H1 (cell line): ENCODE data around the gene ROBO2. TPM values are rescaled to one million over a fixed set of nuclear protein-coding genes. Genes with fewer than 3 reads are reported as not detected.

Experiments used
- CTCF ChIA-PET: fragments of 300-600 bp; sonication (Branson Sonifier 250); formaldehyde crosslinking; loops from one replicate; lab custom pipeline; 2021; ENCODE audit not compliant: partially characterized antibody; lab: Charles Lee
- POLR2A ChIA-PET: fragments of 300-600 bp; sonication (Branson Sonifier 250); formaldehyde crosslinking; loops from one replicate; lab custom pipeline; 2021; ENCODE audit warnings: inconsistent platforms; ENCODE audit not compliant: partially characterized antibody; lab: Charles Lee
- DNase-seq, 2 experiments: peaks; one replicate each; pipeline versions ENCODE4 v3.0.0 to v3.0.0-alpha.2; 2010 to 2022; ENCODE audit warnings: low spot score in 2 of 2, low read depth in 1 of 2, mixed read lengths in 1 of 2
- FAIRE-seq: peaks from 2 replicates; lab custom pipeline; 2011; peaks lifted over from hg19 to GRCh38; lab: Jason Lieb, UNC
- H2AFZ ChIP-seq: 2 replicates; pipeline ENCODE4 v1.8.1; 2012; ENCODE audit warnings: low read length, inconsistent platforms
- H2AK5ac ChIP-seq: 2 replicates; pipeline ENCODE4 v1.6.1; 2013; ENCODE audit warnings: low read depth, low read length
- H2BK120ac ChIP-seq: replicated peaks from 2 replicates; pipeline ENCODE3; 2013; ENCODE audit warnings: low read depth, low read length, inconsistent platforms
- H2BK12ac ChIP-seq: 2 replicates; pipeline ENCODE4 v1.6.1; 2013; ENCODE audit warnings: low read depth, low read length
- H2BK15ac ChIP-seq: 2 replicates; pipeline ENCODE4 v1.6.1; 2013; ENCODE audit warnings: low read length
- H2BK20ac ChIP-seq: 2 replicates; pipeline ENCODE4 v1.6.1; 2013; ENCODE audit warnings: low read length
- H2BK5ac ChIP-seq: 2 replicates; pipeline ENCODE4 v1.6.1; 2013; ENCODE audit warnings: low read depth, low read length
- H3K14ac ChIP-seq: 2 replicates; pipeline ENCODE4 v1.6.1; 2013; ENCODE audit warnings: inconsistent platforms; ENCODE audit not compliant: insufficient read length
- H3K18ac ChIP-seq: 2 replicates; pipeline ENCODE4 v1.6.1; 2013; ENCODE audit warnings: low read length; ENCODE audit errors: extremely low read depth
- H3K23ac ChIP-seq: 2 replicates; pipeline ENCODE4 v1.6.1; 2013; ENCODE audit warnings: inconsistent platforms; ENCODE audit not compliant: insufficient read length
- H3K23me2 ChIP-seq: 2 replicates; pipeline ENCODE4 v1.6.1; 2013; ENCODE audit warnings: low read depth, low read length
- H3K27ac ChIP-seq: 2 replicates; pipeline ENCODE4 v1.6.1; 2011; ENCODE audit warnings: low read depth, low read length, inconsistent platforms
- H3K27me3 ChIP-seq, 4 experiments: replicated peaks in 1 of 4; 1 replicate in 1 of 4; 2 replicates in 3 of 4; pipeline versions ENCODE4 v1.6.1 to v1.8.1; 2011 to 2013; ENCODE audit warnings: low read length in 3 of 4, mild to moderate bottlenecking in 3 of 4, inconsistent platforms in 2 of 4, mixed read lengths in 2 of 4, moderate library complexity in 1 of 4; ENCODE audit not compliant: control insufficient read depth in 3 of 4, insufficient read depth in 3 of 4; ENCODE audit errors: extremely low read depth in 1 of 4
- H3K36me3 ChIP-seq, 4 experiments: 2 replicates each; pipeline versions ENCODE4 v1.6.1 to v1.8.1; 2011 to 2013; ENCODE audit warnings: mild to moderate bottlenecking in 4 of 4, low read length in 3 of 4, moderate library complexity in 2 of 4, control low read depth in 1 of 4, inconsistent platforms in 1 of 4; ENCODE audit not compliant: insufficient read depth in 4 of 4, control insufficient read depth in 2 of 4
- H3K4ac ChIP-seq: replicated peaks from 2 replicates; pipeline ENCODE3; 2013; ENCODE audit warnings: low read length, low read depth, mixed read lengths, inconsistent platforms; ENCODE audit not compliant: insufficient read length
- H3K4me1 ChIP-seq, 4 experiments: replicated peaks in 1 of 4; 1 replicate in 1 of 4; 2 replicates in 3 of 4; pipeline versions ENCODE4 v1.6.1 to v1.8.1; 2011 to 2013; ENCODE audit warnings: low read length in 3 of 4, inconsistent platforms in 2 of 4, mixed read lengths in 1 of 4; ENCODE audit not compliant: insufficient read depth in 4 of 4, control insufficient read depth in 3 of 4
- H3K4me2 ChIP-seq, 2 experiments: 2 replicates each; pipeline versions ENCODE4 v1.6.1 to v1.8.1; 2011 to 2013; ENCODE audit warnings: low read depth in 2 of 2, low read length in 2 of 2, control low read depth in 1 of 2, inconsistent platforms in 1 of 2, mild to moderate bottlenecking in 1 of 2; ENCODE audit not compliant: insufficient read depth in 1 of 2
- H3K4me3 ChIP-seq, 4 experiments: fragments of 200-600, 300-600 bp in 1 of 4; sonication (generic), shearing (Covaris generic), sonication (Bioruptor Twin) in 1 of 4; 2 replicates each; pipeline versions ENCODE4 v1.5.1 to v1.8.1; 2011 to 2016; ENCODE audit warnings: low read length in 4 of 4, low read depth in 3 of 4, control low read depth in 2 of 4, inconsistent platforms in 2 of 4, mild to moderate bottlenecking in 2 of 4, mixed read lengths in 1 of 4, moderate library complexity in 1 of 4; ENCODE audit not compliant: insufficient read depth in 2 of 4; ENCODE audit errors: extremely low read depth in 1 of 4
- H3K56ac ChIP-seq: replicated peaks from 2 replicates; pipeline ENCODE3; 2013; ENCODE audit warnings: low read depth, mild to moderate bottlenecking, mixed read lengths, low read length, inconsistent platforms; ENCODE audit not compliant: insufficient read length
- H3K79me1 ChIP-seq: 2 replicates; pipeline ENCODE4 v1.6.1; 2013; ENCODE audit warnings: low read depth, low read length, control low read depth
- H3K79me2 ChIP-seq, 2 experiments: 2 replicates each; pipeline versions ENCODE4 v1.6.1 to v1.8.1; 2012 to 2013; ENCODE audit warnings: low read length in 2 of 2, mild to moderate bottlenecking in 2 of 2, inconsistent platforms in 1 of 2; ENCODE audit not compliant: insufficient read depth in 2 of 2, control insufficient read depth in 1 of 2
- H3K9ac ChIP-seq, 4 experiments: replicated peaks in 1 of 4; 1 replicate in 1 of 4; 2 replicates in 3 of 4; pipeline versions ENCODE4 v1.6.1 to v1.8.1; 2011 to 2013; ENCODE audit warnings: low read depth in 3 of 4, low read length in 3 of 4, control low read depth in 2 of 4, mild to moderate bottlenecking in 2 of 4, moderate library complexity in 2 of 4, inconsistent platforms in 1 of 4; ENCODE audit errors: extremely low read depth in 1 of 4
- H3K9me3 ChIP-seq, 2 experiments: 2 replicates each; pipeline versions ENCODE4 v1.6.1 to v1.8.1; 2012 to 2013; ENCODE audit warnings: mild to moderate bottlenecking in 2 of 2, moderate library complexity in 2 of 2, control low read depth in 1 of 2, inconsistent platforms in 1 of 2, low read depth in 1 of 2, low read length in 1 of 2, mixed read lengths in 1 of 2; ENCODE audit not compliant: insufficient read depth in 2 of 2
- H4K20me1 ChIP-seq, 2 experiments: replicated peaks in 1 of 2; 2 replicates each; pipeline versions ENCODE3 to v1.8.1; 2011 to 2013; ENCODE audit warnings: inconsistent platforms in 2 of 2, low read length in 2 of 2, mild to moderate bottlenecking in 1 of 2; ENCODE audit not compliant: insufficient read depth in 2 of 2, control insufficient read depth in 1 of 2
- H4K5ac ChIP-seq: 2 replicates; pipeline ENCODE4 v1.6.1; 2013; ENCODE audit warnings: low read length, low read depth, mixed read lengths, inconsistent platforms; ENCODE audit not compliant: insufficient read length
- H4K8ac ChIP-seq: 2 replicates; pipeline ENCODE4 v1.8.0; 2013; ENCODE audit warnings: mild to moderate bottlenecking, moderate library complexity, low read length, inconsistent platforms; ENCODE audit not compliant: insufficient read depth; ENCODE audit errors: extremely low read depth
- H4K91ac ChIP-seq: replicated peaks from 2 replicates; pipeline ENCODE3; 2013; ENCODE audit warnings: low read length, mixed read lengths, inconsistent platforms; ENCODE audit not compliant: insufficient read length
- CBX5 ChIP-seq: fragments of 300-800, 300-1000 bp; sonication (generic); IDR thresholded peaks from 2 replicates; pipeline ENCODE4 v1.7.1; 2016; ENCODE audit warnings: antibody characterized with exemption, low read length, low read depth
- EZH2 ChIP-seq: fragments of 200-600 bp; sonication (generic); IDR thresholded peaks from 2 replicates; pipeline ENCODE4 v1.7.1; 2012; ENCODE audit warnings: low read depth, mild to moderate bottlenecking, moderate library complexity, low read length, inconsistent platforms; ENCODE audit not compliant: severe bottlenecking
- FOSL1 ChIP-seq: IDR thresholded peaks from 2 replicates; pipeline ENCODE4 v1.6.1; 2011; ENCODE audit warnings: mild to moderate bottlenecking, low read depth, low read length, moderate library complexity; ENCODE audit not compliant: insufficient read depth
- GTF2F1 ChIP-seq: IDR thresholded peaks from 2 replicates; pipeline ENCODE4 v1.6.1; 2012; ENCODE audit warnings: low read depth, low read length, improper control_type of control experiment, borderline replicate concordance
- POLR2A ChIP-seq, 2 experiments: IDR thresholded peaks; 1 replicate in 1 of 2; 2 replicates in 1 of 2; pipeline ENCODE4 v1.6.1; 2011; ENCODE audit warnings: low read depth in 2 of 2, low read length in 2 of 2, mild to moderate bottlenecking in 2 of 2; ENCODE audit errors: control extremely low read depth in 1 of 2
- SAP30 ChIP-seq: fragments of 300-600 bp; sonication (generic); IDR thresholded peaks from 2 replicates; pipeline ENCODE4 v1.7.1; 2012; ENCODE audit warnings: low read length, moderate library complexity, mild to moderate bottlenecking, inconsistent platforms; ENCODE audit not compliant: insufficient read depth, insufficient replicate concordance
- SIN3A ChIP-seq, 2 experiments: IDR thresholded peaks in 1 of 2; conservative IDR thresholded peaks in 1 of 2; 2 replicates each; pipeline ENCODE4 v1.6.1; 2011 to 2012; ENCODE audit warnings: low read length in 2 of 2, improper control_type of control experiment in 1 of 2, low read depth in 1 of 2, mild to moderate bottlenecking in 1 of 2
- TCF12 ChIP-seq: IDR thresholded peaks from 2 replicates; pipeline ENCODE4 v1.6.1; 2011; ENCODE audit warnings: low read depth, mild to moderate bottlenecking, low read length
- WGBS, 2 experiments: shearing (Covaris generic) in 1 of 2; methylation state at CpG; one replicate each; pipeline versions ENCODE4 v1.1.6 to v1.1.7; 2013 to 2015; ENCODE audit warnings: low lambda C conversion rate in 2 of 2, mixed read lengths in 2 of 2, inconsistent platforms in 1 of 2, low coverage in 1 of 2, missing lambda C conversion rate in 1 of 2; ENCODE audit not compliant: insufficient replicate concordance in 2 of 2, insufficient coverage in 1 of 2, insufficient read length in 1 of 2; ENCODE audit errors: extremely low coverage in 1 of 2, missing lambda C conversion rate in 1 of 2; 5-methylcytosine and 5-hydroxymethylcytosine counted together
- polyA plus RNA-seq, 7 experiments: library from polyadenylated mRNA; depleted of rRNA in 3 of 7; stranded (reverse) in 5 of 7; unstranded in 2 of 7; fragments of >200 nt in 5 of 7; fragments of 200-250 nt in 2 of 7; gene quantifications; 1 replicate in 5 of 7; 2 replicates in 1 of 7; 4 replicates in 1 of 7; pipeline versions ENCODE4 v1.2.1 to v1.2.3, GENCODE V29; 2011 to 2013; ENCODE audit warnings: missing spikeins in 2 of 7, mixed read lengths in 2 of 7
- total RNA-seq: library from RNA; stranded (reverse); fragmentation: NEBNext Ultra II Directional; extraction: Animal tissue kit (Norgen Biotek cat#: 25700); gene quantifications from 2 replicates; pipeline ENCODE4 v1.2.1, GENCODE V29; 2021
- TF ChIP-seq, protein P1 (sequence below): IDR thresholded peaks from 2 replicates; pipeline ENCODE4 v1.6.1; 2011; ENCODE audit warnings: low read length, improper control_type of control experiment
- TF ChIP-seq, protein P2 (sequence below): IDR thresholded peaks from 2 replicates; pipeline ENCODE4 v1.6.1; 2012; ENCODE audit warnings: inconsistent platforms
- TF ChIP-seq, protein P3 (sequence below): IDR thresholded peaks from 2 replicates; pipeline ENCODE4 v1.6.1; 2011; ENCODE audit warnings: low read depth, mild to moderate bottlenecking, low read length; ENCODE audit not compliant: insufficient read depth

The ROBO2 gene
- total and polyA plus RNA-seq, 2 of the 8 experiments (the other 6 are each of a cell fraction or from before 2014, with no cell fraction given), result 1.5 to 2.9 TPM

GRCh38 chr3:77052051-77052501, 12.2 kb downstream of the ROBO2 start:
- Histone ChIP-seq H4K91ac (no peak overlapping the region), H3K27ac (no peak overlapping the region), H3K14ac (no peak overlapping the region), H2AFZ (no peak overlapping the region; the same call in 1 of the 2 replicates), H3K4me1 (peaks cover 0 to 7% (median 0%) of the 10 kb centered on the region in 4 experiments; a peak in 1 of 7 replicates), H3K36me3 (no peaks in the 10 kb centered on the region), H3K56ac (no peak overlapping the region), H4K8ac (no peak overlapping the region), H3K23ac (no peak overlapping the region), H3K9ac (no peak overlapping the region), H2BK15ac (no peak overlapping the region), H3K23me2 (no peaks in the 10 kb centered on the region), H4K20me1 (no peaks in the 10 kb centered on the region), H3K4me3 (no peak overlapping the region), H2BK20ac (no peak overlapping the region), H3K4ac (no peak overlapping the region), H3K79me1 (no peaks in the 10 kb centered on the region), H3K4me2 (no peak overlapping the region), H4K5ac (no peak overlapping the region), H2AK5ac (no peak overlapping the region), H2BK120ac (no peak overlapping the region), H2BK12ac (no peak overlapping the region), H2BK5ac (no peak overlapping the region), H3K79me2 (no peaks in the 10 kb centered on the region), H3K18ac (no peak overlapping the region), H3K9me3 (no peaks in the 10 kb centered on the region), H3K27me3 (no peaks in the 10 kb centered on the region)
- 67% methylated on average over 2 of the region's 2 CpGs; no CpG with 5 or more reads in 1 of the 2 experiments for WGBS, 2 experiments
- DNase-seq (no peak), FAIRE-seq (no peak)
- POLR2A ChIA-PET, result no interaction called here
- CTCF ChIA-PET, result interaction anchor here (1.3 to 1.5 kb wide), 2 partner anchors 9 to 268 kb away, joined by 4 to 5 read pairs; no protein-coding TSS in a partner anchor
- TF ChIP-seq, protein P1, sequence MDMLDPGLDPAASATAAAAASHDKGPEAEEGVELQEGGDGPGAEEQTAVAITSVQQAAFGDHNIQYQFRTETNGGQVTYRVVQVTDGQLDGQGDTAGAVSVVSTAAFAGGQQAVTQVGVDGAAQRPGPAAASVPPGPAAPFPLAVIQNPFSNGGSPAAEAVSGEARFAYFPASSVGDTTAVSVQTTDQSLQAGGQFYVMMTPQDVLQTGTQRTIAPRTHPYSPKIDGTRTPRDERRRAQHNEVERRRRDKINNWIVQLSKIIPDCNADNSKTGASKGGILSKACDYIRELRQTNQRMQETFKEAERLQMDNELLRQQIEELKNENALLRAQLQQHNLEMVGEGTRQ, result no peak
- TF ChIP-seq, protein P2, sequence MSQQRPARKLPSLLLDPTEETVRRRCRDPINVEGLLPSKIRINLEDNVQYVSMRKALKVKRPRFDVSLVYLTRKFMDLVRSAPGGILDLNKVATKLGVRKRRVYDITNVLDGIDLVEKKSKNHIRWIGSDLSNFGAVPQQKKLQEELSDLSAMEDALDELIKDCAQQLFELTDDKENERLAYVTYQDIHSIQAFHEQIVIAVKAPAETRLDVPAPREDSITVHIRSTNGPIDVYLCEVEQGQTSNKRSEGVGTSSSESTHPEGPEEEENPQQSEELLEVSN, result no peak
- no peak for TF ChIP-seq FOSL1
- no peak for TF ChIP-seq TCF12
- no peak for TF ChIP-seq SAP30
- TF ChIP-seq, protein P3, sequence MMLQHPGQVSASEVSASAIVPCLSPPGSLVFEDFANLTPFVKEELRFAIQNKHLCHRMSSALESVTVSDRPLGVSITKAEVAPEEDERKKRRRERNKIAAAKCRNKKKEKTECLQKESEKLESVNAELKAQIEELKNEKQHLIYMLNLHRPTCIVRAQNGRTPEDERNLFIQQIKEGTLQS, result no peak
- no peak for TF ChIP-seq SIN3A (conservative IDR thresholded peaks at IDR 0.05 in 1 of 2, IDR thresholded peaks at IDR 0.05 in 1 of 2; ENCODE audit: low read depth in 1 of 2, low read length in 2 of 2)
- no peak for TF ChIP-seq CBX5
- no peak for TF ChIP-seq EZH2
- no peak for TF ChIP-seq GTF2F1
- no peak for TF ChIP-seq POLR2A (IDR thresholded peaks at IDR 0.05; ENCODE audit: control extremely low read depth in 1 of 2, low read depth in 2 of 2, low read length in 2 of 2)
